Keratinocyte (primary cell): ENCODE measurements around the gene SLCO3A1.

Experiments used
- CTCF ChIP-seq, 3 experiments: IDR thresholded peaks in 1 of 3; conservative IDR thresholded peaks in 1 of 3; optimal IDR thresholded peaks in 1 of 3; 2 replicates in 2 of 3; 3 replicates in 1 of 3; pipeline versions ENCODE3 to v1.5.1; 2011; ENCODE audit warnings: low read length in 3 of 3, mild to moderate bottlenecking in 3 of 3, moderate library complexity in 2 of 3, control low read depth in 1 of 3, inconsistent platforms in 1 of 3; ENCODE audit not compliant: insufficient read depth in 2 of 3; ENCODE audit errors: extremely low read depth in 1 of 3
- EZH2 ChIP-seq: IDR thresholded peaks from one replicate; pipeline ENCODE4 v1.6.1; 2012; ENCODE audit warnings: inconsistent platforms, mild to moderate bottlenecking, low read length, moderate library complexity

- TF ChIP-seq CTCF (optimal IDR thresholded peaks at IDR 0.05 in 1 of 3, IDR thresholded peaks at IDR 0.05 in 1 of 3, conservative IDR thresholded peaks at IDR 0.05 in 1 of 3; ENCODE audit: extremely low read depth in 1 of 3, insufficient read depth in 2 of 3, low read length in 3 of 3) (no peak), EZH2 (no peak)
These were observed 12.4 kb downstream of the SLCO3A1 start for GRCh38 chr15:91865950-91866349.
